Kidney epithelial cell (primary cell): ENCODE measurements around the gene PELO. TPM values are rescaled to one million over a fixed set of nuclear protein-coding genes. Genes with fewer than 3 reads are reported as not detected.

Experiments used
- DNase-seq: peaks from one replicate; pipeline ENCODE4 v3.0.0-alpha.2; 2010; ENCODE audit warnings: low read depth
- H3K27me3 ChIP-seq: 2 replicates; pipeline ENCODE4 v1.6.0; 2011; ENCODE audit warnings: low read length; ENCODE audit not compliant: control insufficient read depth, insufficient read depth
- H3K36me3 ChIP-seq: 2 replicates; pipeline ENCODE4 v1.5.1; 2011; ENCODE audit warnings: low read length; ENCODE audit not compliant: control insufficient read depth, insufficient read depth
- H3K4me3 ChIP-seq: 2 replicates; pipeline ENCODE4 v1.5.1; 2011; ENCODE audit warnings: low read depth, mild to moderate bottlenecking, control low read depth, low read length
- total RNA-seq: library from RNA; depleted of rRNA; stranded (reverse); fragments of >200 nt; gene quantifications from 2 replicates; pipeline ENCODE4 v1.2.3, GENCODE V29; 2015
- TF ChIP-seq, protein P1 (sequence below): IDR thresholded peaks from 2 replicates; pipeline ENCODE4 v1.5.1; 2011; ENCODE audit warnings: mild to moderate bottlenecking, moderate library complexity, low read length, control low read depth, inconsistent platforms; ENCODE audit not compliant: insufficient read depth, poor library complexity, severe bottlenecking

Gene PELO
- total RNA-seq, 1 donor from 2014 or later = 19.0 TPM

DNA sequence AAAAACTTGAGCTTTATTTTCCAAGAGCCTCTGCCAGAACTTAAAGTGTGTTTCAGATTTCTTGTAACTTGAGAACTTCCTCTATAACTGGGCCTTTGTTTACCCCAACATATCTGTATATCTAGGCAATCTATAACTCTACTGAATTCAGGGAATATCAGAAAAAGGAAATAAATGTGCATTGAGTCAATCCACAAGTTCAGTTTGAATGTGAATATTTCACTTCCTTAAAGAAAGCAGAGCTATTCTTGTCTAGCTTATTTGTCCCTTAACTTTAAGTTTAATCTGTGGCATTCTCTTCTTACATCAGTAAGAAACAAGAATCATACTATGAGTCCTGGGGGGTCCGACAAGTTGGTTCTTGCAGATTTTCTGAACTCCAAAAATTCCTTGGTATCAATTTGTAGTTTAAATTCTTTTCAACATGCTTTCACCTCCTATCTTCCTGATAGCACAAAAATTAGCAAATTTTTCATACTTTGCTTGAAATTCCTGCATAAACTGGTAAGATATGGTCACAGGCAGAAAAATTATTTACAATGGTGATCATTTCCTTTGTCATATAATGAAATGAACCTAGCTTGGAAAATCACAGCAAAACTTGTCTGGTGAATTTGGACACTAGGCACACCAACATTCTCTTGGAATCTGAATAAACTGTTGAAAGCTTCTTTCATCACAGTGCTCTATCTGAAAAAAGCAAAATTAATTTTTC lies 19.8 kb upstream of the PELO start:
- Histone ChIP-seq H3K36me3 (no peaks in the 10 kb centered on the region), H3K27me3 (no peaks in the 10 kb centered on the region), H3K4me3 (no peak overlapping the region)
- TF ChIP-seq, protein P1, sequence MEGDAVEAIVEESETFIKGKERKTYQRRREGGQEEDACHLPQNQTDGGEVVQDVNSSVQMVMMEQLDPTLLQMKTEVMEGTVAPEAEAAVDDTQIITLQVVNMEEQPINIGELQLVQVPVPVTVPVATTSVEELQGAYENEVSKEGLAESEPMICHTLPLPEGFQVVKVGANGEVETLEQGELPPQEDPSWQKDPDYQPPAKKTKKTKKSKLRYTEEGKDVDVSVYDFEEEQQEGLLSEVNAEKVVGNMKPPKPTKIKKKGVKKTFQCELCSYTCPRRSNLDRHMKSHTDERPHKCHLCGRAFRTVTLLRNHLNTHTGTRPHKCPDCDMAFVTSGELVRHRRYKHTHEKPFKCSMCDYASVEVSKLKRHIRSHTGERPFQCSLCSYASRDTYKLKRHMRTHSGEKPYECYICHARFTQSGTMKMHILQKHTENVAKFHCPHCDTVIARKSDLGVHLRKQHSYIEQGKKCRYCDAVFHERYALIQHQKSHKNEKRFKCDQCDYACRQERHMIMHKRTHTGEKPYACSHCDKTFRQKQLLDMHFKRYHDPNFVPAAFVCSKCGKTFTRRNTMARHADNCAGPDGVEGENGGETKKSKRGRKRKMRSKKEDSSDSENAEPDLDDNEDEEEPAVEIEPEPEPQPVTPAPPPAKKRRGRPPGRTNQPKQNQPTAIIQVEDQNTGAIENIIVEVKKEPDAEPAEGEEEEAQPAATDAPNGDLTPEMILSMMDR = no peak
- DNase-seq = no peak

DNA sequence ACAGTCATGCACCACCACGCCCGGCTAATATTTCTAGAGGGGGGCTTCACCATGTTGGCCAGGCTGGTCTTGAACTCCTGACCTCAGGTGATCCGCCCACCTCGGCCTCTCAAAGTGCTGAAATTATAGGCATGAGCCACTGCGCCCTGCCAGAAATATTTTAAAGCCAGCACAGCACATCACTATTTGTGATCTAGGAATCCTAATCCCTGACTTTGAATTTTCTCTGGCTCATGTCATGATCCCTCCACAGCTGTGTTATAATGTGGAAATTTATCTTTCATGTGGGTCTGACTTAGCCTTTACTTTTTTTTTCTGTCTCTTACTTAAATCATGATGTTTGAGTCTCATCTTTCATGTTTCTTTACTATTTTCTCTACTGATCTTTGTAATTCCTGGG lies 18.7 kb upstream of the PELO start:
- Histone ChIP-seq H3K4me3 (no peak overlapping the region), H3K27me3 (no peaks in the 10 kb centered on the region), H3K36me3 (no peaks in the 10 kb centered on the region)
- DNase-seq = no peak
- TF ChIP-seq, protein P1 = no peak

DNA sequence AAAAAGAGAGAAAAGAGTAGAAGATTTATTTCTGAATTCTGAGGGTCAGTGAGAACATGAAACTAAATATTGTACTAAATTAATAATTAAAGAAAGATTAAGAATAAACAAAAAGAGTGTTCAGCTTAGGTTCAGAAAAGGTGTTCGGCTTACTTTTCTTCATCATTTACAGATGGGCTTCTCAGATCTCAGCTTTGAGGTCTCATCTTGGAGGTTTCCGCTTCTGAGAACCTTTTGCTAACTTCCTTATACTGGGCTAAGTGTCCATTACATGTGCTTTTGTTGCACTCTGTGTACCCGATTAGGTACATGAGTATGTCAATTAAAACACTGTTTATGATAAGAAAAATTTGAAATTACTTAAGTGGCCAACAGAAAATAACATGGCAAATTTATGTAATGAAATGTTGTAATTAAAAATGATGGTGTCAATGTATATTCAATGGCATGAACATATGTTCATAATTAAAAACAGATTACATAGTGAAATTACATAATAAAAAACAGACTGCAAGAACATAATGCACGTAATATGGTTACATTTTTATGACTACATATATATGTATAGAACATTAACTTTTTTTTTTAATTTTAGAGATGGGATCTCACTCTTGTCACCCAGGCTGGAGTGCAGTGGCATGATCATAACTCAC lies 17.3 kb upstream of the PELO start:
- DNase-seq = no peak
- Histone ChIP-seq H3K27me3 (no peaks in the 10 kb centered on the region), H3K4me3 (no peak overlapping the region), H3K36me3 (no peaks in the 10 kb centered on the region)
- TF ChIP-seq, protein P1 = no peak

DNA sequence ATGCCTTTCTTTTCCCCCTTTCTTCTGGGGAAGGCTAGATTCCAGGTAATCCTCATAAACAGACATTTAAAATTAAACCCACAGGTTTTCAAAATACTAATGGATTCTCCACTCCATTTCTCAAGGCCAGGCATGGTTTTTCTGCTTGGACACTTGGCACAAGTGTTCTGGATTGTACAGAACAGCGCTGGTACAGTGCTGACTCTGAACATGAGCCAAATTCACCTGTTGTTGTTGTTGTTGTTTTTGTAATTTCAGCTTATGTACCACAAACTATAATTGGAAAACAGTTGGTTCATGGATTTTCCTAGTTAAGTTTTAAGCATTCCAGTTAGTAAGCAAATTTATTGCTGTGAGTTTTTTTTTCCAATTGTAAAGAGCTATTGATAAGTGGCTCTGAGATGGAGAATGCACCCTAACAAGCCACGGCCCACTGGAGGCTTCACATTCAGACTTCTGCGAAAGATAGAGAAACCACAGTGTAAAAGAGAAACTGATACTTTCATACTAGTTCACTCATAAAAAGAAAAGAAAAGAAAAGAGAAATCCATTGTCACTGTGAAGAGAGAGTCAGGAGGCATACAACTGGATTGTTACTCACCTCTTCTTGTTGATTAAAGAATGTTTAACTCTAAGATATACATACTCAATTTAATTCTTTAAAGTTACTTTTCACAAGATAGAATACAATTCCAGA lies 16.2 kb upstream of the PELO start:
- no peak overlapping the region for H3K4me3 ChIP-seq
- TF ChIP-seq, protein P1 = no peak
- no peak for DNase-seq
- no peaks in the 10 kb centered on the region for H3K36me3 ChIP-seq
- no peaks in the 10 kb centered on the region for H3K27me3 ChIP-seq

DNA sequence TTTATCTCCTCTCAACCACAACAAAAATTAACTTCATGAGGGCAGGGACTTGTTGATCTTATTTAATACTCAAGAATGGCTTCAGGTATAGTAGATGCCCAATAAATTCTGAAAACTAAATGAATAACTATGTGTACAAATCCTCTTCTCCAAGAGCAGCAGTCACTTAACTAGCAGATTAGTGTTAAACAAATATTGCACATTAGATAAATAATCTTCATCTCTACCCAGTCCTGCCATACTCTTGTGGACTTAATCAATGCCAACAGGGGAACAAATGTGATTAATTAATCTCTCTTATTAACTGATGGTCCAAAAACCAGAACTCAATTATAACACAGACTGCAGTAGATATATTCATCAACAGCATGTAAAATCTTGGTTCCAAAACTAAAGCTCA lies 15.0 kb upstream of the PELO start:
- TF ChIP-seq, protein P1 = no peak
- Histone ChIP-seq H3K27me3 (no peaks in the 10 kb centered on the region), H3K4me3 (no peak overlapping the region), H3K36me3 (no peaks in the 10 kb centered on the region)
- no peak for DNase-seq

DNA sequence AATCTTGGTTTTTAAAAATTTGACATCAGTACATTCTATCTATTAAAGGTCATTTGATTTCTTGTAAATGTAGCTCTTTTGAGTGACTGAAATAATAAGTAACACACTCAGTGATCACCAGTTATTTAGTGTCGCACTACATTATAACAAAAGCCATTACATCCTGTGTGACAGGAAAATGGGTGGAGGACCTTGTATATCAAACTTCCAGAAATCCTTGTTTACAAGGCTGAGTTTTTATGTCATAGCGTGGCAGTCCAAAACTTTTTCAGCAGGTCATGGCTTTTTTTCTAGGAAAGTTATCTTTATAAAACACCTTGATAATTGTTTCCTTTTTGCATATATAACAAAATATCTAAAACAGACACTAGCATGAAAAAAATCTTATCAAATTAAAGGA lies 14.4 kb upstream of the PELO start:
- no peak overlapping the region for H3K4me3 ChIP-seq
- no peaks in the 10 kb centered on the region for H3K27me3 ChIP-seq
- no peak for DNase-seq
- H3K36me3 ChIP-seq = no peaks in the 10 kb centered on the region
- TF ChIP-seq, protein P1 = no peak
